ENCODE data around the gene PLA2G6. TPM values are rescaled to one million over a fixed set of nuclear protein-coding genes. Genes with fewer than 3 reads are reported as not detected.

PLA2G6 gene
- total RNA-seq, 1 experiment from 2014 or later = 36.0 TPM

DNA sequence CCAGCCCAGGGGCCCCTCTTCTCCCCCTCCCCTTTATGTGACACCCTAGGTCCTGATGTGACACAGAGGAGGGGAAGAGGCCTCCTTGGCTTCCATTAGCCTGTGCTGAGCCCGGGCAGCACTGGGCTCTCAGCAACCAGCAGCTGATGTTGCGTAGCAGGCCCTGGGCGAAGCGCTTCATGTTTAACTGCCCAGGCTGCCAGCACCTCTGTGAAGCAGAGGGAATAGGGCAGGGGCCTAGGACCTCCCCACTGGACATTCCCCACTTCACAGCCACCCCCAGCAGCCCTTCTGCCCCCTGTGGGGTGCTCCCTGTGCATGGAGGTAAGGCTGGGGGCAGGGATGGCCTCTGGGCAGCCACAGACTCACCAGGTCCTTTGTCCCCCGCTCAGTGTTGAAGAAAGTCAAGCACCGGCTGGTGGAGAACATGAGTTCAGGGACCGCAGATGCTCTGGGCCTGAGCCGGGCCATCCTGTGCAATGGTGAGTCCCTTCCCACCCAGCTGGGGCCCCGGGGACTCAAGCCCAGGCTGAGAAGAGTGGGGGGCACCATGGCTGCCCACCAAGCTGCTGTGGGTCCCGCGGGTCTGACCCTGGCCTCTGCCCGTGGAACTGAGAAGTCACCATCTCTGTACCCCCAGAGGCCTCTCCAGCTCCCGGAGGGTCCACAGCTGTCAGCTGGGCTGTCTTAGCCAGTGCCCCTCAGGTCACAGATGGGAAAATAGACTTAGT is 112.8 kb downstream of the PLA2G6 start:
- TF ChIP-seq YY1 (IDR thresholded peaks at IDR 0.05; ENCODE audit: extremely low read depth, insufficient replicate concordance, low read depth, low read length) = no peak
- TF ChIP-seq CBX3 (IDR thresholded peaks at IDR 0.05; ENCODE audit: low read depth) = no peak
- no peak for TF ChIP-seq SRF (IDR thresholded peaks at IDR 0.05; ENCODE audit: low read depth)
- no peak for TF ChIP-seq TCF7L2 (IDR thresholded peaks at IDR 0.05; ENCODE audit: borderline replicate concordance, extremely low read depth, insufficient read depth, insufficient read length)
- no peak for TF ChIP-seq ELF1 (IDR thresholded peaks at IDR 0.05; ENCODE audit: borderline replicate concordance, low read depth)
- TF ChIP-seq, protein P1, sequence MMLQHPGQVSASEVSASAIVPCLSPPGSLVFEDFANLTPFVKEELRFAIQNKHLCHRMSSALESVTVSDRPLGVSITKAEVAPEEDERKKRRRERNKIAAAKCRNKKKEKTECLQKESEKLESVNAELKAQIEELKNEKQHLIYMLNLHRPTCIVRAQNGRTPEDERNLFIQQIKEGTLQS (IDR thresholded peaks at IDR 0.05) = no peak
- no peak for TF ChIP-seq POLR2AphosphoS5 (IDR thresholded peaks at IDR 0.05; ENCODE audit: low read depth, low read length)
- TF ChIP-seq, protein P2, sequence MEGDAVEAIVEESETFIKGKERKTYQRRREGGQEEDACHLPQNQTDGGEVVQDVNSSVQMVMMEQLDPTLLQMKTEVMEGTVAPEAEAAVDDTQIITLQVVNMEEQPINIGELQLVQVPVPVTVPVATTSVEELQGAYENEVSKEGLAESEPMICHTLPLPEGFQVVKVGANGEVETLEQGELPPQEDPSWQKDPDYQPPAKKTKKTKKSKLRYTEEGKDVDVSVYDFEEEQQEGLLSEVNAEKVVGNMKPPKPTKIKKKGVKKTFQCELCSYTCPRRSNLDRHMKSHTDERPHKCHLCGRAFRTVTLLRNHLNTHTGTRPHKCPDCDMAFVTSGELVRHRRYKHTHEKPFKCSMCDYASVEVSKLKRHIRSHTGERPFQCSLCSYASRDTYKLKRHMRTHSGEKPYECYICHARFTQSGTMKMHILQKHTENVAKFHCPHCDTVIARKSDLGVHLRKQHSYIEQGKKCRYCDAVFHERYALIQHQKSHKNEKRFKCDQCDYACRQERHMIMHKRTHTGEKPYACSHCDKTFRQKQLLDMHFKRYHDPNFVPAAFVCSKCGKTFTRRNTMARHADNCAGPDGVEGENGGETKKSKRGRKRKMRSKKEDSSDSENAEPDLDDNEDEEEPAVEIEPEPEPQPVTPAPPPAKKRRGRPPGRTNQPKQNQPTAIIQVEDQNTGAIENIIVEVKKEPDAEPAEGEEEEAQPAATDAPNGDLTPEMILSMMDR (IDR thresholded peaks at IDR 0.05 in 2 of 3, conservative IDR thresholded peaks at IDR 0.05 in 1 of 3; ENCODE audit: borderline replicate concordance in 1 of 3, insufficient read depth in 1 of 3, low read depth in 2 of 3, low read length in 2 of 3) = no peak
- TF ChIP-seq SP1 (IDR thresholded peaks at IDR 0.05; ENCODE audit: low read depth) = no peak
- TF ChIP-seq ZNF274 (IDR thresholded peaks at IDR 0.05; ENCODE audit: low read depth, low read length) = no peak
- TF ChIP-seq SIN3A (IDR thresholded peaks at IDR 0.05; ENCODE audit: low read depth) = no peak
- TF ChIP-seq CEBPB (IDR thresholded peaks at IDR 0.05; ENCODE audit: low read depth) = no peak
- no peak for TF ChIP-seq EGR1 (IDR thresholded peaks at IDR 0.05; ENCODE audit: low read depth)
- intact Hi-C loops (cut with micrococcal nuclease) = no loop called here
- RAD21 ChIA-PET (ENCODE audit: low non-redundant PET in 1 of 2, low total read pairs in 2 of 2, uncharacterized antibody in 2 of 2, unreplicated experiment in 2 of 2) = no interaction called here
- no TSS peak for BruUV-seq (replicated peaks)
- no peak overlapping the region for H3K4me2 ChIP-seq (ENCODE audit: low read length)
- H2AFZ ChIP-seq (ENCODE audit: low read depth, low read length, poor library complexity, severe bottlenecking) = no peak overlapping the region
- no peaks in the 10 kb centered on the region for H3K9me3 ChIP-seq (ENCODE audit: control insufficient read depth in 1 of 2, insufficient read depth in 1 of 2, low read depth in 1 of 2, low read length in 2 of 2)
- CTCF ChIA-PET = no interaction called here
- H3K9me2 ChIP-seq (ENCODE audit: insufficient read depth) = no peaks in the 10 kb centered on the region
- POLR2A ChIA-PET = no interaction called here
- H4K20me1 ChIP-seq (ENCODE audit: insufficient read depth) = no peaks in the 10 kb centered on the region
- no peak for ATAC-seq
- DNase-seq (ENCODE audit: low read depth, low spot score) = no peak
- no peaks in the 10 kb centered on the region for H3K27me3 ChIP-seq (ENCODE audit: insufficient read depth, low read length)
- no peak overlapping the region for H3K4me3 ChIP-seq (replicated peaks in 1 of 2; ENCODE audit: low read depth in 1 of 2, low read length in 2 of 2)
- H3K27ac ChIP-seq (ENCODE audit: low read depth, low read length) = no peak overlapping the region
- H3K79me2 ChIP-seq (ENCODE audit: insufficient read depth, low read length) = no peaks in the 10 kb centered on the region
- H3K9ac ChIP-seq (ENCODE audit: low read length) = no peak overlapping the region
- peaks cover 12 to 24% of the 10 kb centered on the region in 2 experiments; a peak in 3 of 4 replicates for H3K36me3 ChIP-seq (ENCODE audit: control insufficient read depth in 1 of 2, insufficient read depth in 2 of 2, low read length in 2 of 2)
- no peaks in the 10 kb centered on the region for H3K4me1 ChIP-seq (ENCODE audit: control insufficient read depth in 1 of 2, insufficient read depth in 2 of 2, low read length in 2 of 2)
